ENCODE data around the gene LCN6.

- TF ChIP-seq CTCF (IDR thresholded peaks at IDR 0.05; ENCODE audit: insufficient read depth, low read depth, low read length) (no peak), EZH2 (IDR thresholded peaks at IDR 0.05; ENCODE audit: insufficient read depth, low read length) (no peak)
These were observed at the start of gene LCN6 for GRCh38 chr9:136748201-136748600.

Data from astrocyte (in vitro differentiated cells and primary cell).